ENCODE results near the gene DPYSL4. TPM values are rescaled to one million over a fixed set of nuclear protein-coding genes. Genes with fewer than 3 reads are reported as not detected.

DPYSL4 gene
- total RNA-seq, 4 donors from 2014 or later: 0.22 to 0.94 (median 0.34) TPM; not detected in 1

DNA sequence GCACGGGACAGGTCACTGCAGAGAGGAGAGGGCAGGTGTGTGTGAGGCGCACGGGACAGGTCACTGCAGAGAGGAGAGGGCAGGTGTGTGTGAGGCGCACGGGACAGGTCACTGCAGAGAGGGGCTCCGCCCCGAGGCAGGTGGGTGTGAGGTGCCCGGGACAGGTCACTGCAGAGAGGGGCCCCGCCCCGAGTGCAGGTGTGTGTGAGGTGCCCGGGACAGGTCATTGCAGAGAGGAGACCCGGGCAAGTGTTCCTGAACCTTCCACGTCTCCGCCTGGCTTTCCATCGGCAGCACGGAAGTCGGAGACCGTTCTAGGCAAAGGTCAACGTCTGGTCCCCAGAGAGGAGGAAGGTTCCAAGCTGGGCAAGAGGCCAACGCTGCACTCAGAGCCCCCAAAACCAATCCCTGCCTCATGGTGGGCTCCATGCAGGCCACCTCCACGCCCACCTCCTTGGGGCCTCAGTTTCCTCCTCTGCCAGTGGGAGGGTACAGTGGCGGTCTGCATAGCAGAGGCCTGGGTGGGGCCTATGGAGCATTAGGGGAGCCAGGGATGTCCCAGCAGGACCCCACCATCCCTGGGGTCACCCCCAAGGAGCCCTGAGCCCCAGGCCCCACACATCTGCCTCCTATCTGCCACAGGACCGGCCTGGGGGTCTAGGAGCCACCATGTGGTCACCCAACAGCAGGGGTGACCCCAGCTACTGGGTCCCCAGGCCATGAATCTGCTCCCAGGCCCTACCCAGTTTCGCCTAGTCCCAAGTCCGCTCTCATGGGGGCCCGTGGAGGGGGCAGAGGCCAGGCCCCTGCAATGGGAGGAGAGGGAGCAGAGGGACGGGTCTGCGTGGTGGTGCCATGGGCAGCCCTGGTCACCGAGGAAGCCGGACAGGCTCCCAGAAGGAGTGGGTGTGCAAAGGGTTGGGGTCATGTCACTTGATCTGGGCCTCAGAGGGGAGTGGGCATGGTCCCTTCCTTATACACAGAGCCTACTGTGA lies 64.0 kb downstream of the DPYSL4 start:
- TF ChIP-seq, protein P1, sequence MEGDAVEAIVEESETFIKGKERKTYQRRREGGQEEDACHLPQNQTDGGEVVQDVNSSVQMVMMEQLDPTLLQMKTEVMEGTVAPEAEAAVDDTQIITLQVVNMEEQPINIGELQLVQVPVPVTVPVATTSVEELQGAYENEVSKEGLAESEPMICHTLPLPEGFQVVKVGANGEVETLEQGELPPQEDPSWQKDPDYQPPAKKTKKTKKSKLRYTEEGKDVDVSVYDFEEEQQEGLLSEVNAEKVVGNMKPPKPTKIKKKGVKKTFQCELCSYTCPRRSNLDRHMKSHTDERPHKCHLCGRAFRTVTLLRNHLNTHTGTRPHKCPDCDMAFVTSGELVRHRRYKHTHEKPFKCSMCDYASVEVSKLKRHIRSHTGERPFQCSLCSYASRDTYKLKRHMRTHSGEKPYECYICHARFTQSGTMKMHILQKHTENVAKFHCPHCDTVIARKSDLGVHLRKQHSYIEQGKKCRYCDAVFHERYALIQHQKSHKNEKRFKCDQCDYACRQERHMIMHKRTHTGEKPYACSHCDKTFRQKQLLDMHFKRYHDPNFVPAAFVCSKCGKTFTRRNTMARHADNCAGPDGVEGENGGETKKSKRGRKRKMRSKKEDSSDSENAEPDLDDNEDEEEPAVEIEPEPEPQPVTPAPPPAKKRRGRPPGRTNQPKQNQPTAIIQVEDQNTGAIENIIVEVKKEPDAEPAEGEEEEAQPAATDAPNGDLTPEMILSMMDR (IDR thresholded peaks at IDR 0.05; ENCODE audit: low read depth): no peak

DNA sequence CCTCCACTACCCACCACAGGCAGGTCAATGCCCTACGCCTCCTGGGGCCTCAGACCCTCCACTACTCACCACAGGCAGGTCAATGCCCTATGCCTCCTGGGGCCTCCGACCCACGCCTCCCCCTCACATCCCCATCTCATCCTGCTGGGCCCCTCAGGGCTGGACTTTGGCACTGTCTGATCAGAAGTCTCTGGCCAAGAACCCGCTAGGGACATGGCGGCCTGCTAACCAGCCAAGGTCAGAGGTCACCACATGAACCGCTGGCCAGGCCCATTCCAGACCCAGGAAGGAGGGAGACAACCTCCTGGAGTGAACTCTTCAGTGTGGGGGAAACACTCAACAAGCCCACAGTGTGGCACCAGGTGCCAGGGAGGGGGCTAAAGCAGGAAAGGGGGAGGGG lies 65.2 kb downstream of the DPYSL4 start:
- TF ChIP-seq, protein P1 (IDR thresholded peaks at IDR 0.05; ENCODE audit: low read depth): no peak

DNA sequence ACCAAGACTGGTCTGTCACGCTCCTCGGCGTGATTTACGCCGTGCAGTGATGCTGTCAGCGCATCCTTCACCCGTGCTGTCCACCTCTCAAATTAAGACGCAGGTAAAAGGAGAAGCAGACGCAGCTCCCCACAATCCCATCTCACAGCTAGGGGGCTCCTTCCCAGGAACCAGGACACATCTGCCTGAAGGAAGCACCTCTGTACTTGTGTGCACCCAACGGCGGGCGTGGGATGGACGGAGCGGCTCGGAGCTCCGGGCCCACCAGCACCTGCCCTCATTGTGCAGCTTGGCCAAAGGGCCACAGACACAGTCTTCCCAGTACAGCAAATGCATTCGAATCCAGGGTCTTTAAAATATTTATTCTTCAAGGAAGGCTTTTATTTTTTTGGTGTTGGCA lies 65.7 kb downstream of the DPYSL4 start:
- TF ChIP-seq, protein P1 (IDR thresholded peaks at IDR 0.05; ENCODE audit: low read depth): no peak

GRCh38 chr10:132253092-132253687 lies 66.4 kb downstream of the DPYSL4 start:
- TF ChIP-seq, protein P1 (IDR thresholded peaks at IDR 0.05; ENCODE audit: low read depth): no peak

GRCh38 chr10:132254841-132255240 lies 68.1 kb downstream of the DPYSL4 start:
- TF ChIP-seq, protein P1 (IDR thresholded peaks at IDR 0.05; ENCODE audit: low read depth): no peak

Other genes with a start within 250 kb of the DPYSL4 start
- 100 to 1,000 TPM; 126 to 186 (median 157) TPM for gene BNIP3, start 205.0 kb upstream of the DPYSL4 start, total RNA-seq
- gene JAKMIP3, start 121.0 kb upstream of the DPYSL4 start, total RNA-seq: under 1 TPM; 0.16 to 0.75 (median 0.31) TPM
- gene STK32C, start 121.0 kb downstream of the DPYSL4 start, total RNA-seq: 10 to 100 TPM in 3 of 4 donors, 1 to 10 TPM in 1; 2.9 to 12.3 (median 10.9) TPM
- 10 to 100 TPM in 2 of 4 donors, 1 to 10 TPM in 2; 7.7 to 11.6 (median 9.9) TPM for gene LRRC27, start 145.2 kb downstream of the DPYSL4 start, total RNA-seq
- 10 to 100 TPM in 1 of 4 donors, 1 to 10 TPM in 3; 9.0 to 24.9 (median 9.6) TPM for gene PWWP2B, start 210.3 kb downstream of the DPYSL4 start, total RNA-seq